KOPT-K1 (cell line): ENCODE results near the gene PHRF1.
"Not testable (repeated sequence)": the region's sequence is repeated elsewhere in the genome, so short reads cannot be mapped to it uniquely, and the experiment has no call there.

Experiments used
- H3K27ac ChIP-seq: fragments of 200-600 bp; sonication (generic); 2 replicates; pipeline ENCODE4 v1.5.1; 2016; ENCODE audit warnings: antibody characterized with exemption, mild to moderate bottlenecking, low read depth, low read length; ENCODE audit not compliant: poor library complexity, severe bottlenecking
- H3K36me3 ChIP-seq: fragments of 200-600 bp; sonication (generic); 2 replicates; pipeline ENCODE4 v1.5.1; 2017; ENCODE audit warnings: antibody characterized with exemption, mild to moderate bottlenecking, low read length, moderate library complexity; ENCODE audit not compliant: insufficient read depth
- H3K9me3 ChIP-seq: fragments of 200-600 bp; sonication (generic); 2 replicates; pipeline ENCODE4 v1.5.1; 2017; ENCODE audit warnings: antibody characterized with exemption, low read length, mild to moderate bottlenecking; ENCODE audit not compliant: insufficient read depth, poor library complexity, severe bottlenecking

Gene PHRF1

GRCh38 chr11:573146-573759, 3.0 kb upstream of the PHRF1 start:
- H3K27ac ChIP-seq: no peak overlapping the region

GRCh38 chr11:574031-574570, 2.2 kb upstream of the PHRF1 start:
- not testable (repeated sequence) for H3K9me3 ChIP-seq, H3K27ac ChIP-seq, H3K36me3 ChIP-seq

More at GRCh38 chr11:573146-573759, 3.0 kb upstream of the PHRF1 start:
- H3K36me3 ChIP-seq: no peaks in the 10 kb centered on the region
- H3K9me3 ChIP-seq: no peaks in the 10 kb centered on the region

- H3K9me3 ChIP-seq: no peaks in the 10 kb centered on the region
- peaks cover 10% of the 10 kb centered on the region; the same call in 1 of the 2 replicates for H3K36me3 ChIP-seq
- H3K27ac ChIP-seq: no peak overlapping the region
Measured at GRCh38 chr11:574632-575312, 1.5 kb upstream of the PHRF1 start.

- Histone ChIP-seq H3K27ac (peak overlapping the region; percentile 35), H3K36me3 (peaks cover 15% of the 10 kb centered on the region; the same call in 1 of the 2 replicates), H3K9me3 (no peaks in the 10 kb centered on the region)
Measured at GRCh38 chr11:575313-575995, 816 bp upstream of the PHRF1 start.

GRCh38 chr11:576811-577610, 741 bp downstream of the PHRF1 start:
- Histone ChIP-seq H3K9me3 (no peaks in the 10 kb centered on the region), H3K27ac (peak overlapping the region; percentile 97)

GRCh38 chr11:577611-577894, 1.3 kb downstream of the PHRF1 start:
- H3K27ac ChIP-seq: peak overlapping the region; percentile 97
- H3K36me3 ChIP-seq: peaks cover 30% of the 10 kb centered on the region
- no peaks in the 10 kb centered on the region for H3K9me3 ChIP-seq

More at GRCh38 chr11:576811-577610, 741 bp downstream of the PHRF1 start:
- peaks cover 26% of the 10 kb centered on the region for H3K36me3 ChIP-seq

- H3K27ac ChIP-seq: peak overlapping the region; percentile 97
- no peaks in the 10 kb centered on the region for H3K9me3 ChIP-seq
- peaks cover 38% of the 10 kb centered on the region for H3K36me3 ChIP-seq
Measured at GRCh38 chr11:578276-579035, 2.2 kb downstream of the PHRF1 start.

GRCh38 chr11:579830-580601, 3.7 kb downstream of the PHRF1 start:
- peaks cover 54% of the 10 kb centered on the region for H3K36me3 ChIP-seq
- peak overlapping the region; percentile 97 for H3K27ac ChIP-seq
- H3K9me3 ChIP-seq: no peaks in the 10 kb centered on the region

- H3K36me3 ChIP-seq: peaks cover 64% of the 10 kb centered on the region
- H3K27ac ChIP-seq: no peak overlapping the region
- H3K9me3 ChIP-seq: no peaks in the 10 kb centered on the region
Measured at GRCh38 chr11:581342-581741, 5.1 kb downstream of the PHRF1 start.

GRCh38 chr11:581752-582151, 5.5 kb downstream of the PHRF1 start:
- no peaks in the 10 kb centered on the region for H3K9me3 ChIP-seq
- peaks cover 69% of the 10 kb centered on the region for H3K36me3 ChIP-seq

GRCh38 chr11:584287-584686, 8.0 kb downstream of the PHRF1 start:
- Histone ChIP-seq H3K27ac (no peak overlapping the region), H3K9me3 (no peaks in the 10 kb centered on the region), H3K36me3 (peaks cover 89% of the 10 kb centered on the region)

More at GRCh38 chr11:581752-582151, 5.5 kb downstream of the PHRF1 start:
- H3K27ac ChIP-seq: no peak overlapping the region

GRCh38 chr11:586376-587316, 10.4 kb downstream of the PHRF1 start:
- no peak overlapping the region for H3K27ac ChIP-seq
- H3K9me3 ChIP-seq: no peaks in the 10 kb centered on the region
- peaks cover 96% of the 10 kb centered on the region for H3K36me3 ChIP-seq

- Histone ChIP-seq H3K36me3 (peaks cover 96% of the 10 kb centered on the region), H3K27ac (no peak overlapping the region)
Measured at GRCh38 chr11:587546-587945, 11.3 kb downstream of the PHRF1 start.

More at GRCh38 chr11:587546-587945, 11.3 kb downstream of the PHRF1 start:
- no peaks in the 10 kb centered on the region for H3K9me3 ChIP-seq
